Cardiac fibroblast (primary cell): ENCODE results near the gene HLA-DOB.

Source experiments
- DNase-seq, 2 donors: peaks; one replicate each; pipeline versions ENCODE4 v3.0.0 to v3.0.0-alpha.2; 2010; ENCODE audit warnings: low read depth in 2 of 2
- H3K4me3 ChIP-seq, 2 donors: replicated peaks in 1 of 2; 1 replicate in 1 of 2; 2 replicates in 1 of 2; pipeline ENCODE4 v1.5.1; 2011; ENCODE audit warnings: low read depth in 2 of 2, low read length in 2 of 2, mild to moderate bottlenecking in 2 of 2, moderate library complexity in 1 of 2
- TF ChIP-seq, protein P1 (sequence below): IDR thresholded peaks from one replicate; pipeline ENCODE4 v1.5.1; 2011; ENCODE audit warnings: low read depth, mild to moderate bottlenecking, low read length, inconsistent platforms

Gene HLA-DOB

DNA sequence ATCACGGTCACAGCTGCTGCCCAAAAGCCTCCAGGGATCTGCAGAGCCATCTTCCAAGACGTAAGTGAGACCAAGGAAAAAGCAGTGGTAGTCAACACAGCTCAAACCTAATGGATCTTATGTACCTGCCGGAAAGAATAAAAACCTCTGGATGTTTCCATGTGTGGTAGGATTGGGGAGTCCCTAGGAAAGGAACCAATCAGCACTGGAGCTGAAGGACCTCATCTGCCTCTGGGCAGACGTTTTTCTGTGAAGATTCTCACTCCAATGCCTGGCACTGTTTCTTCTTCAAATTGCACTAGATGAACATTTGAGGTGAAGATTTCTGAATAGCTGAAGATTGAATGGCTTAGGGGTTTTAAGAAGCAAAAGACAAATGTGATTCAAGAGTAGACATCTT, 53.4 kb downstream of the HLA-DOB start, which contains the start of gene HLA-DQB2:
Gene HLA-DQB2 (minus strand): TSS at position 112 of the 400 bp plus-strand sequence. CDS start 62 bp downstream, at position 50.
- DNase-seq: peak; percentile 5 to 17
- TF ChIP-seq, protein P1, sequence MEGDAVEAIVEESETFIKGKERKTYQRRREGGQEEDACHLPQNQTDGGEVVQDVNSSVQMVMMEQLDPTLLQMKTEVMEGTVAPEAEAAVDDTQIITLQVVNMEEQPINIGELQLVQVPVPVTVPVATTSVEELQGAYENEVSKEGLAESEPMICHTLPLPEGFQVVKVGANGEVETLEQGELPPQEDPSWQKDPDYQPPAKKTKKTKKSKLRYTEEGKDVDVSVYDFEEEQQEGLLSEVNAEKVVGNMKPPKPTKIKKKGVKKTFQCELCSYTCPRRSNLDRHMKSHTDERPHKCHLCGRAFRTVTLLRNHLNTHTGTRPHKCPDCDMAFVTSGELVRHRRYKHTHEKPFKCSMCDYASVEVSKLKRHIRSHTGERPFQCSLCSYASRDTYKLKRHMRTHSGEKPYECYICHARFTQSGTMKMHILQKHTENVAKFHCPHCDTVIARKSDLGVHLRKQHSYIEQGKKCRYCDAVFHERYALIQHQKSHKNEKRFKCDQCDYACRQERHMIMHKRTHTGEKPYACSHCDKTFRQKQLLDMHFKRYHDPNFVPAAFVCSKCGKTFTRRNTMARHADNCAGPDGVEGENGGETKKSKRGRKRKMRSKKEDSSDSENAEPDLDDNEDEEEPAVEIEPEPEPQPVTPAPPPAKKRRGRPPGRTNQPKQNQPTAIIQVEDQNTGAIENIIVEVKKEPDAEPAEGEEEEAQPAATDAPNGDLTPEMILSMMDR: no peak
- H3K4me3 ChIP-seq: no peak within 1 kb of the TSS
